Smooth muscle cell (in vitro differentiated cells): Measurements from ENCODE around the gene MTFR1L. TPM values are rescaled to one million over a fixed set of nuclear protein-coding genes. Genes with fewer than 3 reads are reported as not detected.
A peak's percentile ranks its signal among the peaks of the same experiment; 100 is the strongest.

ENCODE experiments used
- DNase-seq: peaks from one replicate; lab custom pipeline; 2025; ENCODE audit not compliant: unreplicated experiment; lab: John Stamatoyannopoulos, UW
- H2AFZ ChIP-seq: fragments of 200-600 bp; sonication (generic); 2 replicates; pipeline ENCODE4 v1.6.0; 2016; ENCODE audit warnings: antibody characterized with exemption, low read depth, mild to moderate bottlenecking
- H3F3A ChIP-seq: fragments of 200-600 bp; sonication (generic); 2 replicates; pipeline ENCODE4 v1.6.0; 2017; ENCODE audit warnings: antibody characterized with exemption, low read depth
- H3K27ac ChIP-seq: fragments of 200-600 bp; sonication (generic); 2 replicates; pipeline ENCODE4 v1.5.1; 2016; ENCODE audit warnings: low read depth, mild to moderate bottlenecking
- H3K27me3 ChIP-seq: fragments of 200-600 bp; sonication (generic); 2 replicates; pipeline ENCODE4 v1.6.1; 2016; ENCODE audit warnings: low read depth, mild to moderate bottlenecking
- H3K36me3 ChIP-seq: fragments of 200-600 bp; sonication (generic); 2 replicates; pipeline ENCODE4 v1.5.1; 2016; ENCODE audit warnings: low read depth
- H3K4me1 ChIP-seq: fragments of 200-600 bp; sonication (generic); 2 replicates; pipeline ENCODE4 v1.5.1; 2016; ENCODE audit warnings: low read depth
- H3K4me2 ChIP-seq: fragments of 200-600 bp; sonication (generic); 2 replicates; pipeline ENCODE4 v1.6.0; 2016; ENCODE audit warnings: mild to moderate bottlenecking
- H3K4me3 ChIP-seq: fragments of 200-600 bp; sonication (generic); 2 replicates; pipeline ENCODE4 v1.5.1; 2016; ENCODE audit warnings: mild to moderate bottlenecking
- H3K79me2 ChIP-seq: fragments of 200-600 bp; sonication (generic); 2 replicates; pipeline ENCODE4 v1.6.0; 2016; ENCODE audit warnings: low read depth, mild to moderate bottlenecking
- H3K9ac ChIP-seq: fragments of 200-600 bp; sonication (generic); 2 replicates; pipeline ENCODE4 v1.6.0; 2016; ENCODE audit warnings: low read depth
- H3K9me3 ChIP-seq: fragments of 200-600 bp; sonication (generic); replicated peaks from 2 replicates; pipeline ENCODE4 v1.5.1; 2016; ENCODE audit warnings: low read depth
- H4K20me1 ChIP-seq: fragments of 200-600 bp; sonication (generic); 2 replicates; pipeline ENCODE4 v1.6.0; 2016; ENCODE audit warnings: low read depth
- CTCF ChIP-seq: fragments of 200-600 bp; sonication (generic); IDR thresholded peaks from 2 replicates; pipeline ENCODE4 v1.5.1; 2017; ENCODE audit warnings: borderline replicate concordance, mild to moderate bottlenecking, antibody characterized with exemption; ENCODE audit not compliant: insufficient read depth, poor library complexity, severe bottlenecking
- WGBS: methylation state at CpG from one replicate; pipeline ENCODE4 v1.1.7; 2016; ENCODE audit warnings: low lambda C conversion rate; 5-methylcytosine and 5-hydroxymethylcytosine counted together
- polyA plus RNA-seq: library from polyadenylated mRNA; unstranded; fragments of >200 nt; fragmentation: Nextera tagmentation; extraction: Ambion mirVana; gene quantifications from 2 replicates; pipeline ENCODE4 v1.2.1, GENCODE V29; 2016
- total RNA-seq: library from RNA; depleted of rRNA; stranded (reverse); fragments of >200 nt; gene quantifications from 2 replicates; pipeline ENCODE4 v1.2.3, GENCODE V29; 2014

The MTFR1L gene
- total and polyA plus RNA-seq, 2 experiments from 2014 or later, result 47.2 to 63.9 TPM

- no peak for DNase-seq
- H4K20me1 ChIP-seq, result peaks cover 9% of the 10 kb centered on the region
- peaks cover 16% of the 10 kb centered on the region for H3K4me1 ChIP-seq
Observed at GRCh38 chr1:25874635-25875153, 54.9 kb downstream of the MTFR1L start.

GRCh38 chr1:25875154-25875855 is 55.6 kb downstream of the MTFR1L start, which contains the start of gene PAQR7:
Gene PAQR7, minus strand, starts transcription at chr1:25875708. Its CDS starts 11,869 bp downstream, at chr1:25863839.
- Histone ChIP-seq H3K9ac (peak within 1 kb of the TSS; percentile 58), H3K79me2 (peaks cover 17% of the 10 kb centered on the region), H3K9me3 (no peaks in the 10 kb centered on the region), H3K4me2 (peak within 1 kb of the TSS; percentile 96), H3K27me3 (no peaks in the 10 kb centered on the region), H3K4me3 (peak within 1 kb of the TSS; percentile 72), H3F3A (peaks cover 15% of the 10 kb centered on the region), H3K27ac (peak within 1 kb of the TSS; percentile 81), H3K36me3 (no peaks in the 10 kb centered on the region), H4K20me1 (peaks cover 9% of the 10 kb centered on the region), H3K4me1 (peaks cover 16% of the 10 kb centered on the region), H2AFZ (peak within 1 kb of the TSS; percentile 94)
- peak; percentile 72 for DNase-seq
- WGBS, result 1% methylated on average over 27 of the region's 75 CpGs
- no peak for TF ChIP-seq CTCF

More at GRCh38 chr1:25874635-25875153, 54.9 kb downstream of the MTFR1L start:
- H3F3A ChIP-seq, result peaks cover 15% of the 10 kb centered on the region
- peak overlapping the region; percentile 58 for H3K9ac ChIP-seq
- peak overlapping the region; percentile 81 for H3K27ac ChIP-seq
- H3K36me3 ChIP-seq, result no peaks in the 10 kb centered on the region
- peak overlapping the region; percentile 94 for H2AFZ ChIP-seq
- no peaks in the 10 kb centered on the region for H3K27me3 ChIP-seq
- 46% methylated on average over 7 of the region's 8 CpGs for WGBS
- H3K4me3 ChIP-seq, result peak overlapping the region; percentile 72
- peaks cover 17% of the 10 kb centered on the region for H3K79me2 ChIP-seq
- no peaks in the 10 kb centered on the region for H3K9me3 ChIP-seq
- no peak for TF ChIP-seq CTCF
- H3K4me2 ChIP-seq, result peak overlapping the region; percentile 96

- Histone ChIP-seq H3K27ac (peak overlapping the region; percentile 81), H4K20me1 (peaks cover 9% of the 10 kb centered on the region), H3K27me3 (no peaks in the 10 kb centered on the region), H3F3A (peaks cover 15% of the 10 kb centered on the region), H3K4me3 (peak overlapping the region; percentile 72), H2AFZ (peak overlapping the region; percentile 94), H3K9ac (peak overlapping the region; percentile 47), H3K79me2 (peaks cover 17% of the 10 kb centered on the region), H3K4me2 (peak overlapping the region; percentile 96), H3K9me3 (no peaks in the 10 kb centered on the region), H3K4me1 (peaks cover 16% of the 10 kb centered on the region), H3K36me3 (no peaks in the 10 kb centered on the region)
- no peak for TF ChIP-seq CTCF
- WGBS, result 21% methylated on average over 24 of the region's 32 CpGs
- peak; percentile 72 for DNase-seq
Observed at GRCh38 chr1:25875856-25876692, 56.3 kb downstream of the MTFR1L start.
